NCI-H2196 treated with DMSO at 0.1 percent for 48 hours (cell line): ENCODE measurements around the gene MGMT.

Source experiments
- DNase-seq: peaks from one replicate; lab custom pipeline; 2025; ENCODE audit not compliant: unreplicated experiment; lab: John Stamatoyannopoulos, UW

The MGMT gene

GRCh38 chr10:129704786-129705525, 237.9 kb downstream of the MGMT start:
- no peak for DNase-seq

- no peak for DNase-seq
Measured at GRCh38 chr10:129705676-129706075, 238.6 kb downstream of the MGMT start.

- no peak for DNase-seq
Measured at GRCh38 chr10:129706081-129706480, 239.0 kb downstream of the MGMT start.

- no peak for DNase-seq
Measured at GRCh38 chr10:129706523-129706922, 239.5 kb downstream of the MGMT start.

GRCh38 chr10:129707406-129708388, 240.7 kb downstream of the MGMT start:
- no peak for DNase-seq

GRCh38 chr10:129709101-129709500, 242.1 kb downstream of the MGMT start:
- DNase-seq = no peak

GRCh38 chr10:129709627-129710509, 242.8 kb downstream of the MGMT start:
- DNase-seq = no peak

GRCh38 chr10:129710510-129710847, 243.4 kb downstream of the MGMT start:
- no peak for DNase-seq

- no peak for DNase-seq
Measured at GRCh38 chr10:129711291-129711690, 244.2 kb downstream of the MGMT start.

GRCh38 chr10:129712000-129712399, 245.0 kb downstream of the MGMT start:
- DNase-seq = no peak

GRCh38 chr10:129713659-129714265, 246.7 kb downstream of the MGMT start:
- no peak for DNase-seq

- no peak for DNase-seq
Measured at GRCh38 chr10:129715805-129716204, 248.8 kb downstream of the MGMT start.

GRCh38 chr10:129716211-129716681, 249.2 kb downstream of the MGMT start:
- no peak for DNase-seq

- DNase-seq = no peak
Measured at GRCh38 chr10:129716881-129717280, 249.8 kb downstream of the MGMT start.

- no peak for DNase-seq
Measured at GRCh38 chr10:129717816-129718547, 250.9 kb downstream of the MGMT start.

GRCh38 chr10:129718548-129719414, 251.7 kb downstream of the MGMT start:
- no peak for DNase-seq

- DNase-seq = no peak
Measured at GRCh38 chr10:129719415-129719739, 252.3 kb downstream of the MGMT start.

GRCh38 chr10:129719889-129720590, 253.0 kb downstream of the MGMT start:
- DNase-seq = no peak
